HG03135 (cell line): ENCODE data around the gene FAM25G.

Experiments
- ATAC-seq: cut with Tn5 transposase; IDR thresholded peaks from one replicate; pipeline ENCODE4 v1.9.1; 2021; ENCODE audit warnings: mild to moderate bottlenecking, moderate library complexity; ENCODE audit not compliant: unreplicated experiment

Gene FAM25G

DNA sequence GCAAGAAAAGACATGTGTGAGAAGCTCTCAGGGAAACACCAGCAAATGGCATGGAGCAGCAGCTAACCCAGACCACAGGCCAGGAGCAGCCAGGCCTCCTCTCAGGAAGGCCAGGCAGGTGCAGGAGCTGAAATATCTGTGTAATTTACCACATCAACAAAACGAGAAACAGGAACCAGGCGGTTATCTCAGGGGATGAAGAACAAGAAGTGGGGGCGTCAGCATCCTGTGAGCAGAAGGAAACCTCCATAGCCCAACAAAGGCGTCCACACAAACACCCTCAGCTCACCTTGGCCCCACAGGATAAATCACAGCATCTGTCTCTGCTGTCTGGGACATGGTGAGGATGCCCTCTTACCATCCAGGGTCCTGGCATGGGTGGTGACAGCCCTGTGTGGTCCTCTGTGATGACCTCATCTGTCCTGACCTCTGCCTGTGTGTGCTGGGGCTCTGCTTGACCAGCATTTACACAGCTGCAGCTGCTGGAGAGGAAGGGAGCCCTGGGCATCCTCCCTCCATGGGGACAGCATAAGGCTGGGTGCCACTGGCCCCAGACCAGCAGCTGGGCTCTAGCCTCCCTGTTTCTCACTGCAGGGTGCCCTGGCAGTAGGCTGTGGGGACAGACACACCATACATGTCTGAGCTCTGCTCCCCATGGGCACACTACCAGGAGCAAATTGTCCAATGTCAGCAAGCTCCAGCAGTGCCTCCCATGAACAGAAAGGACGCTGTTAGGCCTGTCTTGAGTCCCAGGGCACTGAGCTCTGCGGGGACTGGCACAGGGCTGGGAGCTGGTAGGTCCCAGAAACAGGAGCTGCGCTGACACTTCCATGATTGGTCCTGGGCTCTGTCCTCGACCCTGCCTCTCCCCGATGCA is 42.2 kb downstream of the FAM25G start:
- ATAC-seq, result no peak

DNA sequence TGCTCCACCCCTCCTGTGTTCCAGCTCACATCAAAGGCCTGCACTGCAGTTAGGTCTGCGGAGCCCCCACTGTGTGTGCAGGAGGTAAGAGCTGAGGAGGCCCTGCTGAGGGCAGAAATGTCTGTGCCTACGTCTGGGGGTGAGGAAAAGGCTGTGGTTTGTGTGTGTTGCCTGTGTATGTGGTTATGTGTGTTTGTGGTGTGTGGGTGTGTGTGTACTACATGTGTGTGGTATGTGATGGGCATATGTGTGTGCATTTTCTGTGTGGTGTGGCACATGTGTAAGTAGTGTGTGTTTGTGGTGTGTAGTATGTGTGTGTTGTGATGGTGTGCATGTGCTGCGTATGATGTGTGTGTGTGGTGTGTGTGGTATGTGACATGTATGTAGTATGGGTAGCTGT is 43.8 kb downstream of the FAM25G start:
- ATAC-seq, result no peak

DNA sequence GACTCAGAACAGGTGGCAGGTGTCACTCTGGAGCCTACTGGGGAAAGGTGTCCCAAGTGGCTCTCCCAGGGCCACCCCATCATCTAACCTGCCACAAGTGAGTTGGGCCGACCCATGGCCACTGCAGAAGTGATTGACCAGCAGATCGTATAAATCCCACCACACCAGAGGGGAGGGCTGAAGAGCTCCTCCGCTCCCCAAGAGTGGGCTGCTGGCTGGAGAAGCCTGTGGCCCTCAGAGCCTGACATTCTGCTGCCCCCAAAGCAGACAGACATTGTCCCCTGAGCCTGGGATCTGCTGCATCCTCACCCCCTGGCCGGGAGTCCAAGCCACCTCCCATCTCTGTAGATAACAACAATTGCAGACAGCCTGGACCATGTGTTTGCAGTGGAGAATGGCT is 44.3 kb downstream of the FAM25G start:
- no peak for ATAC-seq

DNA sequence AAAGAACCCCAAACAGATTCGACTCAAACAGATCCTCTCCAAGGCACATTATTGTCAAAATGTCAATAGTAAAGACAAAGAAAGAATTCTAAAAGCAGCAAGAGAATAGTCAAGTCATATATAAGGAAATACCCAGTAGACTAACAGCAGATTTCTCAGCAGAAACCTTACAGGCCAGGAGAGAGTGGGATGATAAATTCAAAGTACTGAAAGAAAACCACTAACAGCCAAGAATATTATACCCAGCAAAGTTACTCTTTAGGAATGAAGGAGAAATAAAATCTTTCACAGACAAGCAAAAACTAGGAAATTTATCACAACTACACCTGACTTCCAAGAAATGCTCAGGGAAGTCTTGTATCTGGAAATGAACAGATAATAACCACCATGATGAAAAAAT is 45.8 kb downstream of the FAM25G start:
- ATAC-seq, result no peak

DNA sequence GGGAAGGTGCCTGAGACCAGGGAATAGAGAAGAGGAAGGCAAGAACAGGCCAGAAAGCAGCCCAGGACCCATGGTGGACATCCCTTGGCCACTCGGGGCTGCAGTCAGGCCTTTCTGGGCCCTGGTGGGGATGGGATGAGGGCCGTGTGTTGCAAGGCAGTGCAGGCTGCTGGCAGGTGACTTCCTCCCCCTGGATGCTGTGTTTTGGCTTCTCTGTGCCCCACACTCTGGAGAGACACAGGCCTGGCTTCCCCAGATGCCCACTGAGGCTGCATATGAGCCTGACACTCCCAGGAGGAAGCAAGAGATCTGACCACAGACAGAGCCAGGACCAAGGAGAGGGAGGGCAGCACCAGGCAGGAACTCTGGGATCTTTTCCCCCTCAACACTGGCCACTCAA is 47.5 kb downstream of the FAM25G start:
- no peak for ATAC-seq

DNA sequence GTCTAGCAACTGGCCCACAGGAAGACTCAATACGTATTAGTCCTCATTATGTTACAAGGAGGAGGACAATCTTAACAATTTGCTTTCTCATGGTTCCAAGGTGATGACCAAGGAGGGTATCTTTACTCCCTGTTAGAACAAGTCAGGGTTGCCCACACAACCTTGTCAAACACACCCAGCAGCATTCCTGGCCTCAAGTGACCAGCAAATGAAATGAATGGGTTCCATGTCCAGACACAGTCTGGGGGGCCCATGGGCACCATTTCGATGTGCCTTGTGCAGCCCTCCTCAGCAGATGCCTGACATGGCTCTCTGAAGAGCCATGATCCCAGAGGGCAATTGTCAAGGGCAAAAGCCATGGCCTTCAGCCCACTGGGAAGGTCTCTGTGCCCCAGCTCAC is 48.4 kb downstream of the FAM25G start:
- ATAC-seq, result no peak

DNA sequence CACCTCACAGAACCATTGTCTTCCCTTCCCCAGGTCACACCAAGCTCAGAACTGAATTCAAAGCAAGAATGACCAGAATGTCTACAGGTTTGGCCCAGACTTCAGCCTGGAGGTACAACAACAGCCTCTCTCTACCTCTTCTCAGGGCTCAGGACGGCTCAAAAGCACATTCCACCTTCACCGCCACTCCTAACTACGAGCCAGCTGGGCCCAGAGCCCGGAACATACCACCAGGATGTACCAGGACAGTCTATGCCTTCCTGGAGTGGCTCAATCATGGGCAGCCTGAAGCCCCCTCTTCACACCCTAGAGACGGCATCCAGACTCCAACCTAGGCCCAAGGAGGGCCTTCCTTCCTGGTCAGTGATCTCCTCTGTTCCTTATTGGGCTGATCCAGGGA is 49.1 kb downstream of the FAM25G start:
- ATAC-seq, result no peak

DNA sequence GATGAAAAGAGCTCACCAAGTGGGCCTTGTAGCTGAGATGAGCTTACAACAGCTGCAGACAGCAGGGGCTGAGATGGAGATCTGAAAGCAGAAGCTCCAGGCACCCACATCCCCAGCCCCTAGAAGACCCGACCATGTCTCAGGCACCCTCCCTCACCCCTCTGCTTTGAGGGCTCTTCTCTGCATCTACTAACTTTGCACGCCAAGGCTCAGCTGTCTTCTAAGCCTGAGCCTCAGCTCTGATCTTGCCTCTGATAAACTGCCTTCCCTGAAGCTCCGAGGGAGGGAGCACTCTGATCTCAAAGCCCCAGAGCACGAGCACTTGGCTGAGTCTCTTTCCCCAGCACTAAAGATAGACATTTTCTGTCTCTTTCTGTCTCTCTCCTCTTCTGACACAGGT is 49.6 kb downstream of the FAM25G start:
- no peak for ATAC-seq

DNA sequence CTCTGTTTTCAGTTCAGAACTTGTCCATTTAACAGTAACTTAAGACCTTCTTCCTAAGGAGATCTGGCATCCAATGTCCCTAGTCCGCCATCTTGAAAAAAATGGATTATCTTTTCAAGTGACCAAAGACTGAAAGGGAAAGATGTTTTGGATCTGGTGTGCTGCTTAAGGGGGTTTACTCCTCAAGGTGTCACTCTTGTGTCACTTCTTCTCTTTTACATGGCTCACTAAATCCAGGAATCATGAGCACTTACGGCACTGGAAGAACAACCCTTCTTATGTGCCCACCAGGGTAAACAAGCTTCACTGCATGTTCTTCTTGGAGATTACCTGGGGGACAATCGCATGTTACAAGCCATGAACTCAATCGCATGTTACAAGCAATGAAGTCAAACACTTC is 51.3 kb downstream of the FAM25G start:
- no peak for ATAC-seq

DNA sequence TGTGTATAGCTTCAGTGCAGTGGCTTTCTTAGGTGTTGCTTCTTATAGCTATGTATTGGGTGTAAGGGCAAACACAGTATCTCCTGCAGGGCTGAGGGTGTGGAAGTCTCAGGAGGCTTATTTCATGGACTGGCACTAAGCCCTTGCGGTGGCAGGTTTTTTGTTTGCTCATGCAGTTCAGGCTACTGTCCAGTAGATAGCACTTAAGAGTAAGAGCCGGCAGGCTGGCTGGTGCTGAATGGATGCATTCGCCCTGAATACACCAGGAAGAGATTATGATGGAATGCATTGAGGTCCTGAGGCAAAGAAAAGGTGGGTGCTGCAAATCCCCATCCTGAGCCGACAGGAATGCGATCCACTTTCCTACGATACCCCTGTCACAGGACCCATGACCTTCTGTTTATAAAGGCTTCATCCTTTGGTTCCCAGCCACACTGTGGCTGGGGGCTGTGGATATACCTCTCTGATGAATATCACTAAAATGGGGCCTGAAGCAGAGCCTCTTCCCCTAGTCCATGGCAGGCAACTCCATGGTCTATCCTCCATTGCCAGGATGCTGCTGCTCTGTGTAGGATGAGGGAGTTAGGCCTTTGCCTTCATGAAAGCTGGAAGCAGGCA is 52.5 kb downstream of the FAM25G start:
- ATAC-seq, result no peak
